Naive thymus-derived CD8-positive, alpha-beta T cell (primary cell): ENCODE results near the gene KDM5B. TPM values are rescaled to one million over a fixed set of nuclear protein-coding genes. Genes with fewer than 3 reads are reported as not detected.
"Not testable (repeated sequence)": the region's sequence is repeated elsewhere in the genome, so short reads cannot be mapped to it uniquely, and the experiment has no call there.

ENCODE experiments used
- ATAC-seq, 2 donors: fragments of 150-1000 bp; cut with Tn5 transposase in 1 of 2; sonication (Bioruptor Pico), chemical (Tn5 transposase) in 1 of 2; 1 replicate in 1 of 2; 2 replicates in 1 of 2; pipeline ENCODE4 v1.10.0; 2021; ENCODE audit warnings: mild to moderate bottlenecking in 2 of 2, moderate library complexity in 2 of 2
- POLR2A ChIA-PET: fragments of 350-600 bp; sonication (Branson Sonifier 250); formaldehyde crosslinking; loops from one replicate; lab custom pipeline; 2021; ENCODE audit warnings: antibody characterized with exemption; lab: Charles Lee
- DNase-seq, 10 donors: peaks; one replicate each; pipeline versions ENCODE4 v3.0.0 to v3.0.0-alpha.2; 2020 to 2022
- H3K27ac Mint-ChIP-seq, 10 donors: one replicate each; pipeline ENCODE4 v1.8.0; 2020 to 2022; ENCODE audit warnings: mild to moderate bottlenecking in 10 of 10, mixed read lengths in 10 of 10, moderate library complexity in 4 of 10, inconsistent platforms in 1 of 10
- H3K27me3 Mint-ChIP-seq, 5 donors: one replicate each; pipeline ENCODE4 v1.8.0; 2021 to 2022; ENCODE audit warnings: mixed read lengths in 5 of 5
- H3K36me3 Mint-ChIP-seq, 3 donors: one replicate each; pipeline ENCODE4 v1.8.0; 2020 to 2022; ENCODE audit warnings: mixed read lengths in 3 of 3, mild to moderate bottlenecking in 2 of 3, inconsistent platforms in 1 of 3
- H3K4me1 Mint-ChIP-seq, 4 donors: one replicate each; pipeline ENCODE4 v1.8.0; 2021 to 2022; ENCODE audit warnings: mixed read lengths in 4 of 4
- H3K4me3 Mint-ChIP-seq, 10 donors: one replicate each; pipeline ENCODE4 v1.8.0; 2020 to 2022; ENCODE audit warnings: mild to moderate bottlenecking in 10 of 10, mixed read lengths in 10 of 10, moderate library complexity in 6 of 10, inconsistent platforms in 1 of 10
- H3K9me3 Mint-ChIP-seq, 9 donors: one replicate each; pipeline ENCODE4 v1.8.0; 2020 to 2022; ENCODE audit warnings: mixed read lengths in 9 of 9, mild to moderate bottlenecking in 3 of 9, inconsistent platforms in 1 of 9, moderate library complexity in 1 of 9
- polyA plus RNA-seq, 3 donors: library from polyadenylated mRNA; unstranded; fragments of 300-500 nt; fragmentation: Illumina TruSeq; gene quantifications; one replicate each; pipeline ENCODE4 v1.2.3, GENCODE V29; 2021
- total RNA-seq, 8 experiments: library from RNA in 2 of 8; stranded (reverse) in 2 of 8; gene quantifications; one replicate each; pipeline ENCODE4 v1.2.3 and lab custom pipeline; 2021 to 2026

KDM5B gene
- total and polyA plus RNA-seq, 5 experiments from 2014 or later = 7.9 to 48.0 (median 11.9) TPM

DNA sequence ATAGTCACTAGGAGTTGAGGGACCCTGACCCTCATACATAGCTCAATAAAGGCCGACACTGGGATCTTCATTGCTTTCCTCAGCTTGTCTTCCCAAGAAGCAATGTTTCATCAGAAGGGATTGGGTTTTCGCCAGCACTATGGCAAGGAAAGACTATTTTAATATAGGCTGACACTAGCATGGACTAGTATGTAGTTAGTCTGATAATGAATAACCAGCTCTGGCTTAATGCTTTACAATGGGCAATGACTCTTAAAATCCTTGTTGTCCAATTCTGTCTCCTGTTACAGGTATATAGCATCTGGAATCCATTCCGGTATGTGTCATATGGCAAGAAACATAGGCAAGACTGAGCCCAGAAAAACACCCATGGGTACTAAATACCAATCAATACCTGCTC lies 82.7 kb downstream of the KDM5B start:
- Mint-ChIP-seq H3K4me3 (no peak overlapping the region), H3K27me3 (no peaks in the 10 kb centered on the region), H3K27ac (peak overlapping the region in 2 of 10 donors; percentile 4 to 9), H3K4me1 (peaks cover 0 to 5% (median 1%) of the 10 kb centered on the region in 4 donors), H3K36me3 (peaks cover 0 to 43% (median 12%) of the 10 kb centered on the region in 3 donors), H3K9me3 (no peaks in the 10 kb centered on the region)
- POLR2A ChIA-PET = no interaction called here
- ATAC-seq (no peak), DNase-seq (no peak)

DNA sequence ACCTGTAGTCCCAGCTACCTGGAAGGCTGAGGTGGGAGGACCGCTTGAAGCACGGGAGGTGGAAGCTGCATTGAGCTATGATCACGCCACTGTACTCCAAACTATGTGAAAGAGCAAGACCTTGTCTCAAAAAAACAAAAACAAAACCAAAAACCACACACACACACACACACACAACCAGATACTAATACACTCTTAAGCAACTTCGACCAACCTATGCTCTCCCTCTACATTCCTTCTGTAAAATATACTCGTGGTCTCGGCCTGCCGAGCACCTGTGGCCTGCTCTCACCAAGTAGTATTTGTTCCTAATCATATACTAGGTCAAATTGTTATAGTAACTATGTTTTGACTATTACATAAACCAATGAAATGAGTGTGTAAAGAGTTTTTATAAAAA lies 84.5 kb downstream of the KDM5B start:
- H3K4me1 Mint-ChIP-seq = peaks cover 3 to 6% (median 4%) of the 10 kb centered on the region in 4 donors
- no peaks in the 10 kb centered on the region for H3K9me3 Mint-ChIP-seq
- peaks cover 0 to 25% (median 6%) of the 10 kb centered on the region in 3 donors for H3K36me3 Mint-ChIP-seq
- H3K27me3 Mint-ChIP-seq = peaks cover 0 to 2% (median 0%) of the 10 kb centered on the region in 5 donors
- H3K4me3 Mint-ChIP-seq = no peak overlapping the region
- peak overlapping the region in 2 of 10 donors; percentile 34 to 43 for H3K27ac Mint-ChIP-seq
- POLR2A ChIA-PET = interaction anchor here (0.7 kb wide), 1 partner anchor 176 kb away, joined by 3 read pairs; no protein-coding TSS in a partner anchor
- ATAC-seq (no peak), DNase-seq (no peak)

DNA sequence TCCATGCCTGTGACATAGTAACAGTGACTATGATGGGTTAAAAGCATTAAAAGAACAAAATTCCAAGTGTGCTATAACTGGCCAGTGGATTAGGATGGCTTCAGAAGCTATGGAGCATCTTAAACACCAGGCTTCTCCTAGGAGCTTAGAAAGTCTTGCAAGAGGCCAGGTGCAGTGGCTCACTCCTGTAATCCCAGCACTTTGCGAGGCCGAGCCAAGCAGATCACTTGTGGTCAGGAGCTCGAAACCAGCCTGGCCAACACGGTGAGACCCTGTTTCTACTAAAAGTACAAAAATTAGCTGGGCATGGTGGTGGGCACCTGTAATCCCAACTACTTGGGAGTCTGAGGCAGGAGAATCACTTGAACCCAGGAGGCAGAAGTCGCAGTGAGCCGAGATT lies 85.2 kb downstream of the KDM5B start:
- ATAC-seq, POLR2A ChIA-PET, DNase-seq, H3K9me3 Mint-ChIP-seq, H3K27me3 Mint-ChIP-seq, H3K4me1 Mint-ChIP-seq, H3K27ac Mint-ChIP-seq, H3K4me3 Mint-ChIP-seq: not testable (repeated sequence)
- H3K36me3 Mint-ChIP-seq = peaks cover 0 to 18% (median 2%) of the 10 kb centered on the region in 3 donors

DNA sequence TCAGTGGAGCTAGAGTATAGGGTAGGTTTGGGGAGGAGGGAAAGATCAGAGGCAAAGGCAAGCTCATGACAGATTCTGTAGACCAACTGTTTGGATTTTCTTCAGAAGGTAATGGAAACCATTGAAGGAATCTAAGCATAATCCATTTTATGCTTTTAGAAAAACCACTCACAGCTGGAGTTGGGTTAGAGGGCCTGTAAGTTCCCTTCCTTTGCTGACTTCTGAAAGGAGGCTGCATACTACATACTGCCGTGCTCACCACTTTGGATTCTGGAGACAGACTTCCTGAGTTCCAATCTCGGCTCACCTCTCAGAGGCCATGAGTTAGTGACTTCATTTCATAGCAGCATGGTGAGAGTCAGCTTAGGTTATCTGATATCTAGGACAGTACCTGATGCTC lies 91.6 kb downstream of the KDM5B start:
- no peaks in the 10 kb centered on the region for H3K36me3 Mint-ChIP-seq
- H3K9me3 Mint-ChIP-seq = no peaks in the 10 kb centered on the region

DNA sequence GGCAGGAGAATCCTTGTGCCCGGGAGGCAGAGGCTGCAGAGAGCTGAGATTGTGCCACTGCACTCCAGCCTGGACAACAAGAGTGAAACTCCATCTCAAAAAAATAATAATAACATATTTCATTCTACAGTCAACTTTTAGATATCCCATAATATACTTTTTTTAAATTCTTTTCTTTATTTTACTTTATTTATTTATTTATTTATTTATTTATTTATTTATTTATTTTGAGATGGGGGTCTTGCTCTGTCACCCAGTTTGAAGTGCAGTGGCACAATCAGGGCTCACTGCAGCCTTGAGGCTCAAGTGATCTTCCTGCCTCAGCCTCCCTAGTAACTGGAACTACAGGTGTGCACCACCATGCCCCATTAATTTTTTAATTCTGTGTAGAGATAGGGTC lies 94.0 kb downstream of the KDM5B start:
- not testable (repeated sequence) for H3K4me3 Mint-ChIP-seq, H3K9me3 Mint-ChIP-seq, H3K4me1 Mint-ChIP-seq, DNase-seq, H3K36me3 Mint-ChIP-seq, ATAC-seq, H3K27ac Mint-ChIP-seq
- H3K27me3 Mint-ChIP-seq = peaks cover 15 to 42% (median 35%) of the 10 kb centered on the region in 5 donors
- POLR2A ChIA-PET = interaction anchor here (0.7 kb wide), 1 partner anchor 248 kb away, joined by 6 read pairs; no protein-coding TSS in a partner anchor

More for the DNA sequence above, 91.6 kb downstream of the KDM5B start:
- ATAC-seq (no peak), DNase-seq (no peak)
- no peak overlapping the region for H3K4me3 Mint-ChIP-seq
- H3K27me3 Mint-ChIP-seq = peaks cover 6 to 28% (median 18%) of the 10 kb centered on the region in 5 donors
- peaks cover 3 to 6% (median 3%) of the 10 kb centered on the region in 4 donors for H3K4me1 Mint-ChIP-seq
- H3K27ac Mint-ChIP-seq = no peak overlapping the region
- POLR2A ChIA-PET = no interaction called here

DNA sequence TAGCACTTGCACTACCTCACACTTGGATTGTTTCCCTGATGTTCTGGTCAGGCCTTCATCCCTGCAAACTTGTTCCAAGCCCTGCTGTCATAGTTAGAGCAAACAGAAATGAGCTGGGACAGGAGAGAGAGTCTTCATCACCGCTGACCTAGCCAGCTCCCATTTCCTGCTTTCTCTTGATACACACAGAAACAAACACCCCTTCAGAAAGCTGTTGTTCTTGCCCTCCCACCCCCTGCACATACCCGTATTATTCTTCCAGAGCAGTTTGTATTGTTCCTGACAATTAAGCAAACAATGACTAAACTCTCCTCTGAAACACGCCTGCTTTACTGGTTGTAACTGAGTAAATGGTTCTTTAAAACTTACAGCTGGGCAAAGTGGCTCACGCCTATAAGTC lies 95.1 kb downstream of the KDM5B start:
- no peak for ATAC-seq
- Mint-ChIP-seq H3K27ac (no peak overlapping the region), H3K4me3 (no peak overlapping the region), H3K27me3 (peaks cover 18 to 53% (median 37%) of the 10 kb centered on the region in 5 donors), H3K36me3 (no peaks in the 10 kb centered on the region), H3K4me1 (peaks cover 0 to 8% (median 4%) of the 10 kb centered on the region in 4 donors), H3K9me3 (no peaks in the 10 kb centered on the region)
- DNase-seq = no peak
- POLR2A ChIA-PET = no interaction called here

DNA sequence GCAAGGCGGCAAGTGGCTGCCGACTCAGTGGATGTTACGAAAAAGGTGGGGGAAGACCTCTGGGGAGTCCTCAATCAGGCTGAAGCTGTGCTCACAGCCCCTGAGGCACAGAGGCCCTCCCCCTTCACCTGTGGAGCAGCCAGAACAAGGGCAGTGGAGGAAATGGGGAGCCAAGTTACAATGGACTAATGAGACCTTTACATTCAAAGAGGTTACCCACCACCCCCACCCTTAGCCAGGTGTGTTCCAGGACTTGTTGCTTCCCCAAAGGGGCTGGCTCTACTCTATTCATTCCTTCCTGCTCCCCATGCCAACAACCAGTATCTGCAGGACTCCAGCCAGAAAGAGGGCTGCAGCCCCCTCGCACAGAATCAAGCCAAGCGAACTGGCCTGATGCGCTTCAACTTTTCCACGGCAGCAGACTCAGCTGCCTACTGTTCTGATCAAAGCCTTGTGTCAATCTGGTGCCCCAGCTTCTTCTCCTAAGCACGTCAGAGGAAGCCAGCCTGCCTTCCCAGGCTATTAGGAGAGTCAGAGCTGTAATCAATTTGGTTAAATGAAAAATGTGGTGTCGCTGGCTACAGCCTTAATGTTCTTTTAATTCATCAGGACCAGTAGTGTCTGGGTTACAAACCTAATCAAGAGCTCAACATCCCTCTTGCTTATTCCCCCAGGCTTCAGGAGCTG lies 96.1 kb downstream of the KDM5B start:
- H3K4me3 Mint-ChIP-seq = no peak overlapping the region
- no peak for ATAC-seq

DNA sequence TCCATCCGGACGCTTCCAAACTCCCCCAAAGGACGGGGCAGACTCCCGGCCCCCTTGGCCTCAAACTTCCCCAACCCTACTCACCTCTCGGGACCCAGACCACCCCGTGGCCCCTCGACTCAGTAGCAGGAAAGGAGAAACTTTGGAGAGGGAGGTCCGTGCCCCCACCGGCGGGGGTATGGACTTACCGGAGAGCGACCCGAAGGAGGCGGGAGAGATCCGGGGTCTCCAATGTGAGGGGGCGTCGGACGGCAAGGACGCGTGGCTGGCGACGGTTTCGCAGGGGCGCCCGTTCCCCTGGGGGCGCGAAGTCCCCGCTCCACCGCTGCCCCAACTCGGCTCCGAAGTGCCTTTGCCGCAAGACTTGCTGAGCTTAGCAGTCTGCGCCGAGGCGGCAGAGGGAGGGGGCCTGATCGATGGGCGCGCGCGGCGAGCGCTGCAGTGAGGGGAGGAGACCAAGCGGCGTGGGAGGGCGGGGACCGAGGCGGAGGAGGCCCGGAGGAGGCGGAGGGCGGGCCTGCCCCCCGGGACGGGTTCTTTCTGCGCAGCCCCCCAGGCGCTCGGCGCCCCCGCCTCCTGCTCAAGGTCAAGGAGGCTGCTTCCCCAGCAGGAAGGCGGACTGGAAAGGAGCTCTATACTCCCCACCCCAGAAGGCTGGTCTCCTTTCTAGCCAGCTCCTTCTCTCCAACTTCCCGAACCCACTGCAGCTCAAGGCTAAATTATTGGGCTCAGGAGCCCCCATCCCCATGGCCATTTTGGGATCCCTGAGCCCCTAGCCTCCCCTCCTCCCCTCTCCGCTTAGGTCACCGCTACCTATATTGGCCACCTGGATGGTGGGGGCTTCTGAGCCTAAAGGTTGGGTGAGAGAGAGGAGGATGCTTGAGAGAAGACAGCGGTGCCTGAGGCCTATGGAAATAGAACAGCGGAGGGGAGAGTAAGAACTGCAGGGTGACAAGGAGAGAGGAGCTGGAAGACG lies 97.9 kb downstream of the KDM5B start, which contains the start of gene SYT2:
TSS of gene SYT2 (minus strand) at position 385 of the 976 bp plus-strand sequence. CDS start 104,682 bp downstream, outside the sequence.
- no peaks in the 10 kb centered on the region for H3K9me3 Mint-ChIP-seq
- DNase-seq (no peak), ATAC-seq (peak in 1 of 2 donors; percentile 40)
- peaks cover 0 to 8% (median 4%) of the 10 kb centered on the region in 4 donors for H3K4me1 Mint-ChIP-seq
- POLR2A ChIA-PET = no interaction called here
- H3K4me3 Mint-ChIP-seq = peak within 1 kb of the TSS in 5 of 10 donors; percentile 3 to 53 (median 39)
- H3K36me3 Mint-ChIP-seq = no peaks in the 10 kb centered on the region
- H3K27ac Mint-ChIP-seq = peak within 1 kb of the TSS in 1 of 10 donors; percentile 70
- peaks cover 33 to 81% (median 60%) of the 10 kb centered on the region in 5 donors for H3K27me3 Mint-ChIP-seq

More for the DNA sequence above, 96.1 kb downstream of the KDM5B start:
- Mint-ChIP-seq H3K27me3 (peaks cover 25 to 63% (median 44%) of the 10 kb centered on the region in 5 donors), H3K4me1 (peaks cover 0 to 8% (median 4%) of the 10 kb centered on the region in 4 donors), H3K9me3 (no peaks in the 10 kb centered on the region), H3K27ac (no peak overlapping the region), H3K36me3 (no peaks in the 10 kb centered on the region)
- DNase-seq = no peak
- POLR2A ChIA-PET = no interaction called here

DNA sequence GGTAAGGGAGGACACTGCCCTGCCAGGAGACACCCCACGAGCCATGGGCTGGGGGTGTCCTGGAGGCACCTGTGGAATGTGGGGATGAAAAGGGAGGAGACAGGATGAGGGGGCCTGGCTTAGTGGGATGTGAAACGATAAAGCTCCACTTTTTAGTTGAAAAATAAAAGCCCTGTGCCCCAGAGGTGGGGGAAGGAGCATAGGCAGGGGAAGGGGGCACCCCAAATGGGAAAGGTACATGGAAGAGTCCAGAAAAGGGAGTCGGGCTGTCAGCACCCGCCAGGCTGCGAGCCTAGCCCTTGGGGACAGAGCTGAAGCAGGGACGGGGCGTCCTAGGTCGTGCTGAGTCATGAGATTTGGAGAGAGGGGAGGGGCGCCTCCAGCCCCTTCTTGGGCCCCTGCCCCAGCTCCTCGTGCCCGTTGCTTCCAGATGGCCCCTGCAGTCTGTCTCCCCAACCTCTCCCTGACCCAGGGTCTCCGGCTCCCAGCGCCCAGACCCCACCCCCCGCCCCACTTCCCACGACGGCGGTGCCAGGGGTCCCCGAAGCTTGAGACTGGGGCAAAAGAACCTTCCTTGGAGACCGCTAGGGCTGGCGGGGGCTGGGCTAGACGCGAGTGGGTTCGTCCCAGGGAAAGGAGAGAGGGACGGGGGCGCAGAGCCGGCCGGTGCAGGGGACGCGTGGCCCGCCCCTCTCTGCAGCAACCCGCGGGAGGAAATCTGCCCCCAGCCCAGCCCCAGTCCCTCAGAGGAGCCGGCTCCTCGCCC lies 98.8 kb downstream of the KDM5B start:
- ATAC-seq = no peak
- POLR2A ChIA-PET = no interaction called here
- no peak for DNase-seq
- Mint-ChIP-seq H3K4me3 (peak overlapping the region in 4 of 10 donors; percentile 18 to 53 (median 43)), H3K36me3 (no peaks in the 10 kb centered on the region), H3K9me3 (no peaks in the 10 kb centered on the region), H3K27me3 (peaks cover 33 to 82% (median 56%) of the 10 kb centered on the region in 5 donors), H3K27ac (no peak overlapping the region), H3K4me1 (peaks cover 0 to 8% (median 4%) of the 10 kb centered on the region in 4 donors)

DNA sequence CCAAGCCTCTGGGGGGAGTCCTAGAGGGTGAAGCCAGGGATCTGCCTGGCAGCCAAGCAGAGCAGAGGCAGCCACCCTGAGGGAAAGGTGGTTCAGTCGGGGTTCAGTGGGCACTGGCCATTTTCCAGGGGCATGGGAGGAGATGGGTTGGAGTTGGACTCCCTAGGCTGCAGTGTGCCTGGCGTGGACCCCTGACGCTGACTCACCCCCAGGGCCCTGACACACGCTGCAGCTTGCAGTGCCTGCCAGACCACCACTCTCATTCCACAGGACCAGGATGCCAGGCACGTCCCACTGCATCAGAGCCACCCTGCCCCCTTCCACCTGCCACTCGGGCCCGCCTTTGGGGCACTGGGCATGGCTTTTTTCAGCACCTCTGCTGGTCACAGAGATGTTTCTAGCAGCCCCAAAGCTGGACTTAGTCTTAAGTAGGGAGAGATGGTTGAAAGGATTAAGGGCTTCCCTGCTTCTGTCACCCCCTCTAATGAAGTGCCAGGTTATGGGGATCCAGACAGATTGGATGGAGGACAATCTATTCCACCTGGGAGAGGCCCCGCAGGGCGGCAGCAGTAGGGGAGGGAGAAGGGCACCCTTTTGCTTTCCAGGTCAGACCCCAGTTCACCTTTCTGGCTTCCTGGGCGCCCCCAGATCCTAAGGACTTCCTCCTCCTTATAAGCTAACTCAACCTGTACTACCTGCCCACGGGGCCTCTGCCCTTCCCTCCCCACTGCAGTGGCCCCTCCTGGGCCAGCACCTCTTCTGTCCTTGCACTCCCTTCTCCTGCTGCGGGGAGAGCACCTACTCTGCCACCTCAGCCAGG lies 99.6 kb downstream of the KDM5B start:
- H3K4me3 Mint-ChIP-seq = peak overlapping the region in 3 of 10 donors; percentile 18 to 53 (median 25)
- no peaks in the 10 kb centered on the region for H3K9me3 Mint-ChIP-seq
- no peaks in the 10 kb centered on the region for H3K36me3 Mint-ChIP-seq
- DNase-seq (no peak), ATAC-seq (no peak)
- peaks cover 0 to 11% (median 4%) of the 10 kb centered on the region in 4 donors for H3K4me1 Mint-ChIP-seq
- no peak overlapping the region for H3K27ac Mint-ChIP-seq
- H3K27me3 Mint-ChIP-seq = peaks cover 35 to 90% (median 59%) of the 10 kb centered on the region in 5 donors
- POLR2A ChIA-PET = no interaction called here

DNA sequence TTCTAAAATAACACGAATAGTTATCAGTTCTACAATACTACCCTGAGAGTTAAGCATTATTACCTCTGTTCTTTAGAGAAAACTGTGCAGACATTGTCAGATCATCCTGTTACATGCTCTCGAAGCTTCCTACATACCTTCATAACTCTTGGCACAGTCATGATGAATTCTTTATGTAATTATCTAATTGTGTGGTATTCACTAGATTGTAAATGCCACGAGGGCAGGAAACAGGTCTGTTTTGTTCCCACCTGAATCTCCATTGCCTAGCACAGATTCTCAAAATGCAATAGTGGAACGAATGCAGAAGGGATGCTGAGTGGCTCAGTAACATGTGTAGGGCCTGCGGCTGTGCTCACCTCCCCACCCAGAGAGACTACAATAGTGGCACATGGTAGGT lies 101.4 kb downstream of the KDM5B start:
- no peaks in the 10 kb centered on the region for H3K36me3 Mint-ChIP-seq
- H3K4me1 Mint-ChIP-seq = peaks cover 0 to 12% (median 4%) of the 10 kb centered on the region in 4 donors
- H3K27ac Mint-ChIP-seq = no peak overlapping the region
- DNase-seq (no peak), ATAC-seq (no peak)
- POLR2A ChIA-PET = no interaction called here
- no peak overlapping the region for H3K4me3 Mint-ChIP-seq
- H3K9me3 Mint-ChIP-seq = no peaks in the 10 kb centered on the region
- peaks cover 32 to 92% (median 60%) of the 10 kb centered on the region in 5 donors for H3K27me3 Mint-ChIP-seq
